Measurements from ENCODE around the gene CARNS1.

CARNS1 gene

GRCh38 chr11:67429038-67429668 is 13.7 kb downstream of the CARNS1 start:
- H3K4me3 ChIP-seq (ENCODE audit: low read depth, low read length): peak overlapping the region; percentile 99
- TF ChIP-seq CTCF (IDR thresholded peaks at IDR 0.05; ENCODE audit: low read depth, low read length): no peak

- no peak overlapping the region for H3K4me3 ChIP-seq (ENCODE audit: low read depth, low read length)
These were observed 14.2 kb downstream of the CARNS1 start for GRCh38 chr11:67429722-67430121.

GRCh38 chr11:67431346-67432249 is 16.1 kb downstream of the CARNS1 start:
- H3K4me3 ChIP-seq (ENCODE audit: low read depth, low read length): no peak overlapping the region
- no peak for TF ChIP-seq CTCF (IDR thresholded peaks at IDR 0.05; ENCODE audit: low read depth, low read length)

More at GRCh38 chr11:67429722-67430121, 14.2 kb downstream of the CARNS1 start:
- no peak for TF ChIP-seq CTCF (IDR thresholded peaks at IDR 0.05; ENCODE audit: low read depth, low read length)

- TF ChIP-seq CTCF (IDR thresholded peaks at IDR 0.05; ENCODE audit: low read depth, low read length): no peak
- no peak overlapping the region for H3K4me3 ChIP-seq (ENCODE audit: low read depth, low read length)
These were observed 17.3 kb downstream of the CARNS1 start for GRCh38 chr11:67432655-67433349.

GRCh38 chr11:67433536-67434394 is 18.3 kb downstream of the CARNS1 start:
- TF ChIP-seq CTCF (IDR thresholded peaks at IDR 0.05; ENCODE audit: low read depth, low read length): no peak
- no peak overlapping the region for H3K4me3 ChIP-seq (ENCODE audit: low read depth, low read length)

GRCh38 chr11:67434395-67434881 is 19.0 kb downstream of the CARNS1 start:
- no peak overlapping the region for H3K4me3 ChIP-seq (ENCODE audit: low read depth, low read length)
- no peak for TF ChIP-seq CTCF (IDR thresholded peaks at IDR 0.05; ENCODE audit: low read depth, low read length)

All from WI38 (cell line).